Measurements from ENCODE around the gene SPTBN1. TPM values are rescaled to one million over a fixed set of nuclear protein-coding genes. Genes with fewer than 3 reads are reported as not detected.

SPTBN1 gene
- total and polyA plus RNA-seq, 2 experiments from 2014 or later, result 58.1 to 204 TPM

DNA sequence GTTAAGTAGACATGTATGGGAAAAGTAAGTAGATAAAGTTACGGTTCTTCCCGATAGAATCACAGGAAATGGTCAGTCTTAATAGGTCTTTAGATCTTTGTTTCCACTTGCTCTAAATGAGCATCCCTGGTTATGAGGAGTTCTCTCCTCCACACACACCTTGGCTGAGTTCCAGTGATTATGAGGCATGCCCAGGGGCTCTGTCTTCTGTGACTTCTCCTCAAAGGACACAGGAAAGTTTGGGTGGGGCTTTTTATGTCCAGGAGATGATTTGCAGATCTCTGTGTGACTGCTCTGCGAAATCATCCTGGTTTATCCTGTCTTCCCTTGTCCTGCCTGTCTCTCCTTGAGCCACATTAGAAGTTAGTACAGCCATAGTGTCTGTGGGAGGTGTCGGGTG, 183.5 kb downstream of the SPTBN1 start (continued):
- TF ChIP-seq, protein P1, sequence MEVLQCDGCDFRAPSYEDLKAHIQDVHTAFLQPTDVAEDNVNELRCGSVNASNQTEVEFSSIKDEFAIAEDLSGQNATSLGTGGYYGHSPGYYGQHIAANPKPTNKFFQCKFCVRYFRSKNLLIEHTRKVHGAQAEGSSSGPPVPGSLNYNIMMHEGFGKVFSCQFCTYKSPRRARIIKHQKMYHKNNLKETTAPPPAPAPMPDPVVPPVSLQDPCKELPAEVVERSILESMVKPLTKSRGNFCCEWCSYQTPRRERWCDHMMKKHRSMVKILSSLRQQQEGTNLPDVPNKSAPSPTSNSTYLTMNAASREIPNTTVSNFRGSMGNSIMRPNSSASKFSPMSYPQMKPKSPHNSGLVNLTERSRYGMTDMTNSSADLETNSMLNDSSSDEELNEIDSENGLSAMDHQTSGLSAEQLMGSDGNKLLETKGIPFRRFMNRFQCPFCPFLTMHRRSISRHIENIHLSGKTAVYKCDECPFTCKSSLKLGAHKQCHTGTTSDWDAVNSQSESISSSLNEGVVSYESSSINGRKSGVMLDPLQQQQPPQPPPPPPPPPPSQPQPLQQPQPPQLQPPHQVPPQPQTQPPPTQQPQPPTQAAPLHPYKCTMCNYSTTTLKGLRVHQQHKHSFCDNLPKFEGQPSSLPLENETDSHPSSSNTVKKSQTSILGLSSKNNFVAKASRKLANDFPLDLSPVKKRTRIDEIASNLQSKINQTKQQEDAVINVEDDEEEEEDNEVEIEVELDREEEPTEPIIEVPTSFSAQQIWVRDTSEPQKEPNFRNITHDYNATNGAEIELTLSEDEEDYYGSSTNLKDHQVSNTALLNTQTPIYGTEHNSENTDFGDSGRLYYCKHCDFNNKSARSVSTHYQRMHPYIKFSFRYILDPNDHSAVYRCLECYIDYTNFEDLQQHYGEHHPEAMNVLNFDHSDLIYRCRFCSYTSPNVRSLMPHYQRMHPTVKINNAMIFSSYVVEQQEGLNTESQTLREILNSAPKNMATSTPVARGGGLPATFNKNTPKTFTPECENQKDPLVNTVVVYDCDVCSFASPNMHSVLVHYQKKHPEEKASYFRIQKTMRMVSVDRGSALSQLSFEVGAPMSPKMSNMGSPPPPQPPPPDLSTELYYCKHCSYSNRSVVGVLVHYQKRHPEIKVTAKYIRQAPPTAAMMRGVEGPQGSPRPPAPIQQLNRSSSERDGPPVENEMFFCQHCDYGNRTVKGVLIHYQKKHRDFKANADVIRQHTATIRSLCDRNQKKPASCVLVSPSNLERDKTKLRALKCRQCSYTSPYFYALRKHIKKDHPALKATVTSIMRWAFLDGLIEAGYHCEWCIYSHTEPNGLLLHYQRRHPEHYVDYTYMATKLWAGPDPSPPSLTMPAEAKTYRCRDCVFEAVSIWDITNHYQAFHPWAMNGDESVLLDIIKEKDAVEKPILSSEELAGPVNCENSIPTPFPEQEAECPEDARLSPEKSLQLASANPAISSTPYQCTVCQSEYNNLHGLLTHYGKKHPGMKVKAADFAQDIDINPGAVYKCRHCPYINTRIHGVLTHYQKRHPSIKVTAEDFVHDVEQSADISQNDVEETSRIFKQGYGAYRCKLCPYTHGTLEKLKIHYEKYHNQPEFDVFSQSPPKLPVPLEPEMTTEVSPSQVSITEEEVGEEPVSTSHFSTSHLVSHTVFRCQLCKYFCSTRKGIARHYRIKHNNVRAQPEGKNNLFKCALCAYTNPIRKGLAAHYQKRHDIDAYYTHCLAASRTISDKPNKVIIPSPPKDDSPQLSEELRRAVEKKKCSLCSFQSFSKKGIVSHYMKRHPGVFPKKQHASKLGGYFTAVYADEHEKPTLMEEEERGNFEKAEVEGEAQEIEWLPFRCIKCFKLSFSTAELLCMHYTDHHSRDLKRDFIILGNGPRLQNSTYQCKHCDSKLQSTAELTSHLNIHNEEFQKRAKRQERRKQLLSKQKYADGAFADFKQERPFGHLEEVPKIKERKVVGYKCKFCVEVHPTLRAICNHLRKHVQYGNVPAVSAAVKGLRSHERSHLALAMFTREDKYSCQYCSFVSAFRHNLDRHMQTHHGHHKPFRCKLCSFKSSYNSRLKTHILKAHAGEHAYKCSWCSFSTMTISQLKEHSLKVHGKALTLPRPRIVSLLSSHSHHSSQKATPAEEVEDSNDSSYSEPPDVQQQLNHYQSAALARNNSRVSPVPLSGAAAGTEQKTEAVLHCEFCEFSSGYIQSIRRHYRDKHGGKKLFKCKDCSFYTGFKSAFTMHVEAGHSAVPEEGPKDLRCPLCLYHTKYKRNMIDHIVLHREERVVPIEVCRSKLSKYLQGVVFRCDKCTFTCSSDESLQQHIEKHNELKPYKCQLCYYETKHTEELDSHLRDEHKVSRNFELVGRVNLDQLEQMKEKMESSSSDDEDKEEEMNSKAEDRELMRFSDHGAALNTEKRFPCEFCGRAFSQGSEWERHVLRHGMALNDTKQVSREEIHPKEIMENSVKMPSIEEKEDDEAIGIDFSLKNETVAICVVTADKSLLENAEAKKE (CRISPR knock-in tag; IDR thresholded peaks at IDR 0.05), result no peak
- TF ChIP-seq, protein P2, sequence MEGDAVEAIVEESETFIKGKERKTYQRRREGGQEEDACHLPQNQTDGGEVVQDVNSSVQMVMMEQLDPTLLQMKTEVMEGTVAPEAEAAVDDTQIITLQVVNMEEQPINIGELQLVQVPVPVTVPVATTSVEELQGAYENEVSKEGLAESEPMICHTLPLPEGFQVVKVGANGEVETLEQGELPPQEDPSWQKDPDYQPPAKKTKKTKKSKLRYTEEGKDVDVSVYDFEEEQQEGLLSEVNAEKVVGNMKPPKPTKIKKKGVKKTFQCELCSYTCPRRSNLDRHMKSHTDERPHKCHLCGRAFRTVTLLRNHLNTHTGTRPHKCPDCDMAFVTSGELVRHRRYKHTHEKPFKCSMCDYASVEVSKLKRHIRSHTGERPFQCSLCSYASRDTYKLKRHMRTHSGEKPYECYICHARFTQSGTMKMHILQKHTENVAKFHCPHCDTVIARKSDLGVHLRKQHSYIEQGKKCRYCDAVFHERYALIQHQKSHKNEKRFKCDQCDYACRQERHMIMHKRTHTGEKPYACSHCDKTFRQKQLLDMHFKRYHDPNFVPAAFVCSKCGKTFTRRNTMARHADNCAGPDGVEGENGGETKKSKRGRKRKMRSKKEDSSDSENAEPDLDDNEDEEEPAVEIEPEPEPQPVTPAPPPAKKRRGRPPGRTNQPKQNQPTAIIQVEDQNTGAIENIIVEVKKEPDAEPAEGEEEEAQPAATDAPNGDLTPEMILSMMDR (conservative IDR thresholded peaks at IDR 0.05; ENCODE audit: low read depth in 2 of 2), result no peak
- TF ChIP-seq POLR2AphosphoS5 (IDR thresholded peaks at IDR 0.05; ENCODE audit: low read depth), result no peak
- TF ChIP-seq CREB1 (CRISPR knock-in tag; IDR thresholded peaks at IDR 0.05; ENCODE audit: low read depth), result no peak
- no peak for TF ChIP-seq ZNF114 (CRISPR knock-in tag; IDR thresholded peaks at IDR 0.05)
- TF ChIP-seq, protein P3, sequence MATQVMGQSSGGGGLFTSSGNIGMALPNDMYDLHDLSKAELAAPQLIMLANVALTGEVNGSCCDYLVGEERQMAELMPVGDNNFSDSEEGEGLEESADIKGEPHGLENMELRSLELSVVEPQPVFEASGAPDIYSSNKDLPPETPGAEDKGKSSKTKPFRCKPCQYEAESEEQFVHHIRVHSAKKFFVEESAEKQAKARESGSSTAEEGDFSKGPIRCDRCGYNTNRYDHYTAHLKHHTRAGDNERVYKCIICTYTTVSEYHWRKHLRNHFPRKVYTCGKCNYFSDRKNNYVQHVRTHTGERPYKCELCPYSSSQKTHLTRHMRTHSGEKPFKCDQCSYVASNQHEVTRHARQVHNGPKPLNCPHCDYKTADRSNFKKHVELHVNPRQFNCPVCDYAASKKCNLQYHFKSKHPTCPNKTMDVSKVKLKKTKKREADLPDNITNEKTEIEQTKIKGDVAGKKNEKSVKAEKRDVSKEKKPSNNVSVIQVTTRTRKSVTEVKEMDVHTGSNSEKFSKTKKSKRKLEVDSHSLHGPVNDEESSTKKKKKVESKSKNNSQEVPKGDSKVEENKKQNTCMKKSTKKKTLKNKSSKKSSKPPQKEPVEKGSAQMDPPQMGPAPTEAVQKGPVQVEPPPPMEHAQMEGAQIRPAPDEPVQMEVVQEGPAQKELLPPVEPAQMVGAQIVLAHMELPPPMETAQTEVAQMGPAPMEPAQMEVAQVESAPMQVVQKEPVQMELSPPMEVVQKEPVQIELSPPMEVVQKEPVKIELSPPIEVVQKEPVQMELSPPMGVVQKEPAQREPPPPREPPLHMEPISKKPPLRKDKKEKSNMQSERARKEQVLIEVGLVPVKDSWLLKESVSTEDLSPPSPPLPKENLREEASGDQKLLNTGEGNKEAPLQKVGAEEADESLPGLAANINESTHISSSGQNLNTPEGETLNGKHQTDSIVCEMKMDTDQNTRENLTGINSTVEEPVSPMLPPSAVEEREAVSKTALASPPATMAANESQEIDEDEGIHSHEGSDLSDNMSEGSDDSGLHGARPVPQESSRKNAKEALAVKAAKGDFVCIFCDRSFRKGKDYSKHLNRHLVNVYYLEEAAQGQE (IDR thresholded peaks at IDR 0.05; ENCODE audit: unreplicated experiment), result no peak

All from GM23338 (cell line).